KOPT-K1 (cell line): ENCODE measurements around the gene WDPCP.
"Not testable (repeated sequence)": the region's sequence is repeated elsewhere in the genome, so short reads cannot be mapped to it uniquely, and the experiment has no call there.

Experiments used
- H3K27ac ChIP-seq: fragments of 200-600 bp; sonication (generic); 2 replicates; pipeline ENCODE4 v1.5.1; 2016; ENCODE audit warnings: antibody characterized with exemption, mild to moderate bottlenecking, low read depth, low read length; ENCODE audit not compliant: poor library complexity, severe bottlenecking
- H3K36me3 ChIP-seq: fragments of 200-600 bp; sonication (generic); 2 replicates; pipeline ENCODE4 v1.5.1; 2017; ENCODE audit warnings: antibody characterized with exemption, mild to moderate bottlenecking, low read length, moderate library complexity; ENCODE audit not compliant: insufficient read depth
- H3K9me3 ChIP-seq: fragments of 200-600 bp; sonication (generic); 2 replicates; pipeline ENCODE4 v1.5.1; 2017; ENCODE audit warnings: antibody characterized with exemption, low read length, mild to moderate bottlenecking; ENCODE audit not compliant: insufficient read depth, poor library complexity, severe bottlenecking

Gene WDPCP

DNA sequence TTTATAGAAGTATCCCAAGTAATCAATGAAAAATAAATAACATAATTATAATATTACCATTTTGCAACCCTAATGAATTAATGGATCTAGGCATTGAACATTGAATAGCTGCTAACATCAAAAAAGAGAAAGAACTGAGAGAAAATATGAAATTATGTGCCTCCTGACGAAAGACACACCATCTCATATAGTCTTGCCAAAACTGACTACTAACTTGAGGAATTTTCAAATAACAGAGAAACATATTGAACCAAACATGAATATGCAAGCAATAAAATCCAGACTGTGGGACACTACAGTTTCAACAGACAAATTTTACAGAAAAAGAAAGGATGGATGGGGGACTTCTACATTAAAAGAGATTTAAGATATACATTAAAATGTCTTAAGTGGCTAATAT lies 165.7 kb downstream of the WDPCP start:
- Histone ChIP-seq H3K36me3 (no peaks in the 10 kb centered on the region), H3K9me3 (no peaks in the 10 kb centered on the region), H3K27ac (no peak overlapping the region)

DNA sequence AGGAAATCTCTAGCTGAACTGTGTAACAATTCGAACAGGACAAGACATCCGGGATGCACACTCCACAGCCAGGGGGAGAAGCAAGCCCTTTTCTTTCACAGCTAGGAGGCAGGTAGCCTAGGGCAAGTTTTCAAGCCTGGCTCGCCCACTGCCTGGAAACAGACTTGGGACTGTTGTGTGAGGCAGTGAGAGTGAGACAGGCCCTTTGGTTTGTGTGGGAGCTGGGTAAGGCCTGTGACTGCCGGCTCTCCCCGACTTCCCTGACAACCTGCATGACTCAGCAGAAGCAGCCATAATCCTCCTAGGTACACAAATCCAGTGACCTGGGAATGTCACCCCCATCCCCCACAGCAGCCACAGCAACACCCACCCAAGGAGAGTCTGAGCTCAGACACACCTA lies 179.7 kb downstream of the WDPCP start:
- Histone ChIP-seq H3K36me3 (peaks cover 4% of the 10 kb centered on the region; the same call in 1 of the 2 replicates), H3K27ac (no peak overlapping the region), H3K9me3 (peaks cover 9% of the 10 kb centered on the region)

DNA sequence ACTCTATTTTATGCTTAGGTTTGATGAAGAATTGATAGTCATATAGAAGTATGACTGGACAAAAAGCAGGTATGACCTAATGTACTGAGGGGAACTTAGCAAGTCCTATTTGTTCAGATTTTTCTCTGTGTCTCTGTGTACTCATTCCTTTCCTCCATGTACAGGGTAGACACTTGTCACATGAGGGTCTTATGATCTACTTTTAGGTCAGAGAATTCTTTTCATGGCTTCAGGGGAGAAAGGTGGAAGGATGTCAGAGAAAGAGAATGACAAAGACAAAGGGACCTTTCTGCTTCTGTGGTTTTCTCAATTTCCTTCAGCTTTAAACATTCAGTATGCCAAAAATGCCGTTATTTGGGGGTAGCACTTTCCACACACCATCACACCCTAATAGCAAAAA lies 181.6 kb downstream of the WDPCP start:
- Histone ChIP-seq H3K9me3 (peaks cover 16% of the 10 kb centered on the region), H3K27ac (peak overlapping the region; percentile 32), H3K36me3 (peaks cover 4% of the 10 kb centered on the region; the same call in 1 of the 2 replicates)

DNA sequence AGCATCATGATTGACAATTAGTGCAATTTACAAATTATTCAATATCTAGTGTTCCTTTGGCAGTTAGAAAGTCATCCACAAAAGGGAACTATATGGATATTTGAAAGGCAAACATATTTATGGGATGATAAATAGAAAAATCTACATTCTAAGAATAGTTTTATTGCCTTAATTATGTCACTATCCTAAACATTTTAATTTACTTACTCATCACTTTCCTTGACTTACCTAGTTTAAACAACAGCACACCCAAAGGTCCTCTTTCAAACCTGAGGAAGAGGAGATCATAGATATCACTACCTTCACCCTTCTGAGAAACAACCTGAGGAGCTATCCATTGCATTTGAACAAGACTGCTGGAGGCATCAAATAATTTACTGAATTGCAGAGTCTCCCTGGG lies 184.5 kb downstream of the WDPCP start:
- H3K36me3 ChIP-seq: peaks cover 4% of the 10 kb centered on the region; the same call in 1 of the 2 replicates

DNA sequence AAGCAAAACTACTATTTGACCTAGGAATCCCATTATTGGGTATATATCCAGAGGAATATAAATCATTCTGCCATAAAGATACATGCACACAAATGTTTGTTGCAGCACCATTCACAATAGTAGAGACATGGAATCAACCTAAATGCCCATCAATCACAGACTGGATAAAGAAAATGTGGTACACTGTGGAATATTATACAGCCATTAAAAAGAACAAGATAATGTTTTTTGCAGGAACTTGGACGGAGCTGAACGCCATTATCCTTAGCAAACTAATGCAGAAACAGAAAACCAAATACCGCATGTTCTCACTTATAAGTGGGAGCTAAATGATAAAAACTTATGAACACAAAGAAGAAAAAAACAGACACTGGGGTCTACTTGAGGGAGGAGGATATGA lies 185.4 kb downstream of the WDPCP start:
- H3K27ac ChIP-seq, H3K9me3 ChIP-seq, H3K36me3 ChIP-seq: not testable (repeated sequence)

More for the DNA sequence above, 184.5 kb downstream of the WDPCP start:
- Histone ChIP-seq H3K9me3 (peaks cover 11% of the 10 kb centered on the region), H3K27ac (no peak overlapping the region)

DNA sequence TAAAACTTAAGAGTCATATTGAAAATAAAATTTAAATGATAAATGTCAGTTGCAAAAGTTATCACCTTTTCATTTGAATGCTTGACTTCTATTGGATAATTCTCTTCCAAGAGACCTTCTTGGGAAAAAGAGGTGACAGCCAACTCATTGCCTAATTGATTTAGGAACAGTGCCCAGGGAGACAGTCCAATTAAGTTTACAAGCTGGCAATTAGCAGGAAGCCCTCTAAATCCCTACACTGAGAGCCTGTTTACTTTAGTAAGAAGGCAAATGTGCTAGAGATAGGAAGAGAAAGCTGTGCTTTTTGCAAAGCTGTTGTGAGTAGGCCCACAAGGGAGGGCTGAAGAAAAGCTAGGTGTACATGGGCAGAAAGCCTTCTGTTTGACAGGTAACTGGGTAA lies 189.1 kb downstream of the WDPCP start:
- Histone ChIP-seq H3K9me3 (peaks cover 7% of the 10 kb centered on the region), H3K27ac (no peak overlapping the region), H3K36me3 (peaks cover 2% of the 10 kb centered on the region; the same call in 1 of the 2 replicates)

DNA sequence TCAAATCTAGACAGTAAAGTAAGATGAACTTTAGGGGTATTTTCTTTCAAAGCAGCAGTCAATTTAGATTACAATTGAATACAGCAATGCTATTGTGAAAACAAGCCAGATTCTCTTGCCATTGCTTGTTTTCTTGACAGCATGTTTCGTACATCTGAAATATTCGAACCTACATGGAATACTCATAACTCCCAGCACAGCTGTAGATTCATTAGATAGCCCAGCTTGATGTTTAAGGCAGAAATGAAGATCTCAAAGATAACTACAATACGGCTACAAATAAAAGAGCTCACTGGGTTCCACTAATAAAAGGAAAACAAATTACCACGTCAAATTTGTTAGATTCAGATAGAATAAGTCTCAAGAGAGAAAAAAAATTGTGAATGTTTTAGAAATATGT lies 208.8 kb downstream of the WDPCP start:
- Histone ChIP-seq H3K27ac (no peak overlapping the region), H3K9me3 (no peaks in the 10 kb centered on the region), H3K36me3 (no peaks in the 10 kb centered on the region)

DNA sequence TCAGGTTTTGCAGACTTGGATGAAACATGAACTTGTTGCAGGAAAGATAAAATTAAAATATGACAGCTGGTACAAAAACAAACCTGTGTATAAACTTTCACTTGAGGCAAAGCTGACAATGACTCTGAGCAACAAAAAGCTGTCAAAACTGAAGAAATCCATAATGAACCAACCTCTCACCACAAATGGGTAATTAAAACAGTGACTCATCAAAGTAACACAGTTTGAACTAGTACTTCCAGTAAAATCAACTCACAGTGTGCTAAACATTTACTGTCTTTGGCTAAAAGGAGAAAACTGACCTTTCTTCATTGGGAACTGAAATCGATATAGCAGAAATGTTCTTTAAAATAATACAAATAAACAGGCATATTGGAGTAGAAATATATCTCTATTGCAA lies 209.7 kb downstream of the WDPCP start:
- Histone ChIP-seq H3K36me3 (no peaks in the 10 kb centered on the region), H3K27ac (no peak overlapping the region), H3K9me3 (no peaks in the 10 kb centered on the region)

DNA sequence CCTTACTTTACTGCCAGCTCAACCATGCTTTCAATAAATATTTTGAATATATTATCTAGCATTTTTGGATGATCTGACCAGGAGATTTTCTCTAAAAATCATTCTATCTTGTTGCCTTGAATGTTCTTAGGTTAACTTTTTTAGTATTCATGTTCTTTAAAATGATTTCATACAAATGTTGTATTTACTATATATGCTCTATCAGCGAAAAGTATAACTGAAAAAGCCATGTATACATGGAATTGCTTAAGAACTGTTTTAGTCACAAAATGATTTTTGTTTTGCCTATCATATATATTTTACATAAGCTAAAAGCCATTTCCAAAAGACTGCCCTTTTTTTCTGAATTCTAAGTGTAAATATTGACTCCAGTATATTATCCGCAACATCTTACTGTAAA lies 213.9 kb downstream of the WDPCP start:
- Histone ChIP-seq H3K27ac (no peak overlapping the region), H3K36me3 (no peaks in the 10 kb centered on the region), H3K9me3 (no peaks in the 10 kb centered on the region)

DNA sequence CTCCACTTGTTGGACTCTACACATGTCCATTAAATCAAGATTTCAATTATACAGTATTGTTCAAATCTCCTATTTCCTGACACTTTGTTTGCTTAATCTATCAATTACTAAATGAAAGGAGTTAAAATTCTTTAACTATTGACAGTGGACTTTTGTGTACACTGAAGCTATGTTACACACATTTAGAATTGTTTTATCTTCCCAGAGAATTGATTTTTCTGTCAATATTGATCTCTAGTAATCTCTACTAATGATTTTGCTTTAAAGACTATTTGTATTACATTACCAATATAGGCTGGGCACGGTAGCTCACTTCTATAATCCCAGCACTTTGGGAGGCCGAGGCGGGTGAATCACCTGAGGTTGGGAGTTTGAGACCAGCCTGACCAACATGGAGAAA lies 215.7 kb downstream of the WDPCP start:
- Histone ChIP-seq H3K27ac (no peak overlapping the region), H3K36me3 (no peaks in the 10 kb centered on the region), H3K9me3 (no peaks in the 10 kb centered on the region)

DNA sequence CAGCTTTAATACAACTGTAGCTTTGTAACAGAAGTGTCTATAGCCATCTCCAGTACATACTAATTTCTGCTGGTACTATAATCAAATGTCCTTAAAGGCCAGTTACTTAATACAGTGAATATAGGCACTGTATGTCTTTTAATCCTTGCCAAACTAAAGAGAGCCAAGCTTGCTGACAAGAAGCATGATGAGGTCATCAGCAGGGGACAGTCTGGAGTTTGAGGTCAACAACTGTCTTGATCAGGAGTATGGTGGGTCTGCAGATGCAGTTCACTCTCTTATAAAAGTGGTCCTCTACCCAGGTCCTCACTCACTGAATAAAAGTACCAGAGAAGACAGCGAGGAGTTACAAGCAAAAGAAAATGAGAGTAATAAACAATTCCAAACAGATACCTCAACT lies 219.1 kb downstream of the WDPCP start:
- H3K36me3 ChIP-seq: no peaks in the 10 kb centered on the region
- H3K9me3 ChIP-seq: no peaks in the 10 kb centered on the region

DNA sequence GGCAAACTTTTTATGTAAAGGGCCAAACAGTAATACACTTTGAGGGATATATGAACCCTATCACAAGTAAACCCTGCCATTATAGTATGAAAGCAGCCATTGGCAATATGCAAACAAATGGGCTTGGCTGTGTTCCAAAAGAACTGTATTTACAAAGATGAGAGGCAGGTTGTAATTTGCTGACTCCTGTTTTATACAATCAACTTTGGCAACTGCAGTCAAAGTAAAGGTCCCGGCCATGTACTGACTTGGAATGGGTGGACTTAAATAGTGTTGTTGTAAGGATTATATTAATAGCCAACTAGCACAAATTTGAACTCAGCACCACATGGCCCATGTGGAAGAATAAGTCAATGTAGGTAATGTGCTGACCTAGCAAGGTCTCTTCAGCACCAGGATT lies 223.4 kb downstream of the WDPCP start:
- Histone ChIP-seq H3K36me3 (no peaks in the 10 kb centered on the region), H3K27ac (no peak overlapping the region), H3K9me3 (no peaks in the 10 kb centered on the region)

More for the DNA sequence above, 219.1 kb downstream of the WDPCP start:
- H3K27ac ChIP-seq: no peak overlapping the region

DNA sequence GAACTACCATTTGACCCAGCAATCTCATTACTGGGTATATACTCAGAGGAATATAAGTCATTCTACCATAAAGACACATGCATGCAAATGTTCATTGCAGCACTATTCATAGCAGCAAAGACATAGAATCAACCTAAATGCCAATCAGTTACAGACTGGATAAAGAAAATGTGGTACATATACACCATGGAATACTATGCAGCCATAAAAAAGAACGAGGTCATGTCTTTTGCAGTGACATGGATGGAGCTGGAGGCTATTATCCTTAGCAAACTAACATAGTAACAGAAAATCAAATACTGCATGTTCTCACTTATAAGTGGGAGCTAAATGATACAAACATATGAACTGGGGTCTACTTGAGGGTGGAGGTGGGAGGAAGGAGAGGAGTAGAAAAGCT lies 230.6 kb downstream of the WDPCP start:
- H3K9me3 ChIP-seq: peaks cover 29% of the 10 kb centered on the region
- not testable (repeated sequence) for H3K27ac ChIP-seq, H3K36me3 ChIP-seq

DNA sequence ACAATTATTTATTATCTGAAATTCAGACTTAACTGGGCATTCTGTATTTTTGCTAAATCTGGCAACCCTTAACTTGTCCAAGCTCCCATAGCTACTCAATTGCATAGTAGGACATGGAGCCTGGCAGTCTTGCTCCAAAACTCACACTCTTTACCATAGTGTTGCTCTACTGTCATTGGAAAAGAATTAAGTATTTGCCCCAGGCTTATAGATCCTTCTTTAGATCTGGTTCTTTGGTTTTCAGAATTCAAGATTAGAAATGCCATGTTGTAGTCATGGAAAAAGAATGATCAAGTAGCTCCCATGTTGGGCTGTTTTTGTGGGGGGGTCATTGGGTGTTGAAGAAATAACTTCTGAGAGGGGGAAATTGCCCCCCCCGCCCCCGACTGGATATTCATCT lies 240.9 kb downstream of the WDPCP start:
- peaks cover 33% of the 10 kb centered on the region for H3K9me3 ChIP-seq
- no peaks in the 10 kb centered on the region for H3K36me3 ChIP-seq
- no peak overlapping the region for H3K27ac ChIP-seq

DNA sequence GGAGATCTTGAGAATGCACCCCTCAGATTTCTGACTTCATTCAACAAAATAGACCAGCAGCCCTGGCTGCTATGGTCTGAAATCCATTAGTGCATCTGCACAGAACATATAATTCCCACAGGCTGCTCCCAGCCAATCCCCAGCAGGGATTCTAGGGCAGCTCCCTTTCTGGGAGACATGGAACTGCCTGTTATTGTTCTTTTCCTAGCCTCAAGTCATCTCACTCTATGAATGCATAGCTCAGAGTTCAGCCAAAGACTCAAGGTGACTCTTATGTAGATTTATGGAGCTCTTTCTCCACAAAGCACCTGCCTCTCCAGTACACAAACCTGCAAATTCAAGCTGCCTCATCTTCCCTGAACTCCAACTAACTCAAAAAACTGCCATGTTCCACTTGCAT lies 241.9 kb downstream of the WDPCP start:
- no peaks in the 10 kb centered on the region for H3K36me3 ChIP-seq
- H3K27ac ChIP-seq: no peak overlapping the region
- H3K9me3 ChIP-seq: peaks cover 37% of the 10 kb centered on the region

DNA sequence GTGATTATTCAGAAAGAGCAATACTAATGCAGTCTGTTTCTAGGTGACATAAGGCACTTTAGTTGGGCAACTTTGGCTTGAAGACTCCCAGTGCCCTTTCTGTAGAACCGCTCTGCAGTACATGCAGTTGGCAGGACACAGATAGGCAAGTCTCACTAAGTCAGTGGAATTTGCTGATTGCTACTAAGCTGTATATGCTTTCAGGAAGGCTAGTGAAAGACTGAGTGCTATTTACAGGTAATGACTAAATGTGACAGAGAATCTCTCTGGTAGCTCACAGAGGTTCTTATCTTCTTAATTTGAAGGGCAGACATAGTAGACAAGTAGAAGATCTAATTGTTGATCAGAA lies 243.0 kb downstream of the WDPCP start:
- no peak overlapping the region for H3K27ac ChIP-seq
- H3K36me3 ChIP-seq: no peaks in the 10 kb centered on the region
- H3K9me3 ChIP-seq: peaks cover 36% of the 10 kb centered on the region
